ENCODE results near the gene PDE6B.

GRCh38 chr4:649751-650310 lies 24.5 kb downstream of the PDE6B start:
- TF ChIP-seq, protein P1, sequence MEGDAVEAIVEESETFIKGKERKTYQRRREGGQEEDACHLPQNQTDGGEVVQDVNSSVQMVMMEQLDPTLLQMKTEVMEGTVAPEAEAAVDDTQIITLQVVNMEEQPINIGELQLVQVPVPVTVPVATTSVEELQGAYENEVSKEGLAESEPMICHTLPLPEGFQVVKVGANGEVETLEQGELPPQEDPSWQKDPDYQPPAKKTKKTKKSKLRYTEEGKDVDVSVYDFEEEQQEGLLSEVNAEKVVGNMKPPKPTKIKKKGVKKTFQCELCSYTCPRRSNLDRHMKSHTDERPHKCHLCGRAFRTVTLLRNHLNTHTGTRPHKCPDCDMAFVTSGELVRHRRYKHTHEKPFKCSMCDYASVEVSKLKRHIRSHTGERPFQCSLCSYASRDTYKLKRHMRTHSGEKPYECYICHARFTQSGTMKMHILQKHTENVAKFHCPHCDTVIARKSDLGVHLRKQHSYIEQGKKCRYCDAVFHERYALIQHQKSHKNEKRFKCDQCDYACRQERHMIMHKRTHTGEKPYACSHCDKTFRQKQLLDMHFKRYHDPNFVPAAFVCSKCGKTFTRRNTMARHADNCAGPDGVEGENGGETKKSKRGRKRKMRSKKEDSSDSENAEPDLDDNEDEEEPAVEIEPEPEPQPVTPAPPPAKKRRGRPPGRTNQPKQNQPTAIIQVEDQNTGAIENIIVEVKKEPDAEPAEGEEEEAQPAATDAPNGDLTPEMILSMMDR (conservative IDR thresholded peaks at IDR 0.05), result no peak
- TF ChIP-seq ZFX (IDR thresholded peaks at IDR 0.05), result no peak

All from C4-2B (cell line).